Hair follicular keratinocyte (primary cell): ENCODE data around the gene IFNAR2. TPM values are rescaled to one million over a fixed set of nuclear protein-coding genes. Genes with fewer than 3 reads are reported as not detected.

Source experiments
- total RNA-seq: library from RNA; depleted of rRNA; stranded (reverse); fragments of >200 nt; gene quantifications from 2 replicates; pipeline ENCODE4 v1.2.3, GENCODE V29; 2015

The IFNAR2 gene
- 7.0 and 9.9 TPM in 2 replicates for total RNA-seq

GRCh38 chr21:33229784-33230544 lies at the start of gene IFNAR2:
Gene IFNAR2, plus strand, starts transcription at chr21:33229938. Its CDS starts 11,985 bp downstream, at chr21:33241923.

GRCh38 chr21:33266050-33266788 lies 36.5 kb downstream of the IFNAR2 start, which contains the start of gene IL10RB:
Gene IL10RB, plus strand, starts transcription at chr21:33266367. Its CDS starts 99 bp downstream, at chr21:33266466.

Other genes starting within 250 kb of the IFNAR2 start
- not detected in 2 replicates for gene OLIG2, start 204.0 kb upstream of the IFNAR2 start, total RNA-seq
- gene OLIG1, start 159.8 kb upstream of the IFNAR2 start, total RNA-seq: not detected in 2 replicates
- 27.3 and 32.1 TPM in 2 replicates for gene IL10RB, start 36.4 kb downstream of the IFNAR2 start, total RNA-seq
- gene IFNAR1, start 95.0 kb downstream of the IFNAR2 start, total RNA-seq: 9.4 and 14.3 TPM in 2 replicates
- gene IFNGR2, start 173.5 kb downstream of the IFNAR2 start, total RNA-seq: 99.9 and 182 TPM in 2 replicates